Activated CD4-positive, alpha-beta T cell treated with anti-CD3 and anti-CD28 coated beads for 4 hours (primary cell): ENCODE results near the gene DNAJB1.
"Not testable (repeated sequence)": the region's sequence is repeated elsewhere in the genome, so short reads cannot be mapped to it uniquely, and the experiment has no call there.

Source experiments
- DNase-seq, 2 donors: peaks; one replicate each; pipeline ENCODE4 v3.0.0-alpha.2; 2020

The DNAJB1 gene

DNA sequence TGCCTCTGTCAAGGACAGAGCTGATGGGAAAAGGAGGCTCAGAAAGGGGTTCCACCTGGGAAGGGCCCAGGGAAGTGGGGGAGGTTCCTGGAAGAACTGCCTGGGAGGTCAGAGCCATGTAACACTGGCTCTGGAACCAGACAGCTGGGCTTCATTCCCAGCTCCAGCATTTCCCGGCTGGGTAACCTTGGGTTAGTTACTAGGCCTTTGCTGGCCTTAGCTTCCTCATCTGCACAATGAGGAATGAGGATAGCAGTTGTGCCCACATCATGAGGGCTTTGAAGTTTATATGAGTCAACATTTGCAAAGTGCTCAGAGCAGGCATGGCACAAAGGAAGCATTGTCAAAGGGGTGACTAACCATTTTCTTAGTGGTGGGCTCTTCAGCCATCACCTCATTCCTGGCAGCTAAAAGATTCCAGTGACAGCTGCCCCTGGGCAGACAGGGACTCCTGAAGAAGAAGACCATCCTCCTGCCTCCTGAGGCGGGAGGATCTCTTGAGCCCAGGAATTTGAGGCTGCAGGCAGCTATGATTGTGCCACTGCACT lies 1.7 kb upstream of the DNAJB1 start:
- no peak for DNase-seq

DNA sequence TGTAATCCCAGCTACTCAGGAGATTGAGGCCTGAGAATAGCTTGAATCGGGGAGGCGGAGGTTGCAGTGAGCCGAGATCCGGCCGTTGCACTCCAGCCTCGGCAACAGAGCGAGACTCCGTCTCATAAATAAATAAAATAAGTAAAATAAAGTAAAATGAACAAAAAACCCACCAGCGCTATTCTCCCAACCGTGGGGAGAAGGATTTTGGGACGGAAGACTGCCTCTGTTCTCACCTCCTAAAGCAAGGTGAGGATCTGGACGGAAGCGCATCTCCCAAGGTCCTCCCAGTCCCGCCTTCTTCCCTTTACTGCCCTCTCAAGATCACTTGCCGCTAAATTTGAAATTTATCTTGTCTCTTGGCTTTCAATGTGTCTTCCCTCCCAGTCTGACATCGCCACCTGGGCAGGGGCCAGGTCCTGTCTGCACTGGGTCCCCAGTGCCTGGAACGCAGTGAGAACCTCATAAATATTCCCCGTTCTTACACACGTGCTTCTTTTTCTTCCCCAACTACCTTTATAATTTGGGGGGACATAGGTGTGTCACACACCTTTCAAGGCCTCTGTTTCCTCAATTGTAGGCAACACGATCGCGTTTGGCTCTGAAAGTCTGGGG lies 1.2 kb upstream of the DNAJB1 start:
- no peak for DNase-seq

GRCh38 chr19:14517446-14517839 lies 754 bp downstream of the DNAJB1 start:
- no peak for DNase-seq

DNA sequence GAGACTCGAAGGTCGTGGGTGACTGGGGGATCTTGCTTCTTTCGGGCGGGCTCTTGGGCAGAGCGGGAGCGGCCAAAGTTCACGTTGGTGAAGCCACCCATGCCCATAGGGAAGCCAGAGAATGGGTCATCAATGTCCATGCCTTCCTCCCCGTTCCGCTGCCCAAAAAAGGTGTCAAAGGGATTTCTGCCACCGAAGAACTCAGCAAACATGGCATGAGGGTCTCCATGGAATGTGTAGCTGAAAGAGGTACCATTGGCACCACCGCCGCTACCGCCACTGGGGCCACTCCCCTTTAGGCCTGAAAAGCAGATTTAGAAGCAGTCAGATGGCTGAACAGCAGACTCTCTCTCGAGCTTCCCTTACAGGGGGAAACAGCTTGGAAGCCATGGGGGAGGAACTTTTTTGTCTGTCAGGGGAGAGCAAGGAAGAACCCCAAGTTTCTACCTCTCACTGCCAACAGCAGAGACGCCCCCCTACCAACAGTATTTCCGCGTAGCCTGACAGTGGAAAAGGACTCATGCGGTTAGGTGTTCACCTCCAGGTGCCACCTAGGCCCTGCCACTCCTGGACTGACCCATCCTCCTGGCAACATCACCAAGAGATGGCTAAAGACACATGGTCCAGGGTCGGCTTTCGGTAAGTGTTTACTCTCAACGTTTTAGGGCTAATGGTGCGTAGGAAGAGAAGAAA lies 1.3 kb downstream of the DNAJB1 start:
- DNase-seq: no peak

DNA sequence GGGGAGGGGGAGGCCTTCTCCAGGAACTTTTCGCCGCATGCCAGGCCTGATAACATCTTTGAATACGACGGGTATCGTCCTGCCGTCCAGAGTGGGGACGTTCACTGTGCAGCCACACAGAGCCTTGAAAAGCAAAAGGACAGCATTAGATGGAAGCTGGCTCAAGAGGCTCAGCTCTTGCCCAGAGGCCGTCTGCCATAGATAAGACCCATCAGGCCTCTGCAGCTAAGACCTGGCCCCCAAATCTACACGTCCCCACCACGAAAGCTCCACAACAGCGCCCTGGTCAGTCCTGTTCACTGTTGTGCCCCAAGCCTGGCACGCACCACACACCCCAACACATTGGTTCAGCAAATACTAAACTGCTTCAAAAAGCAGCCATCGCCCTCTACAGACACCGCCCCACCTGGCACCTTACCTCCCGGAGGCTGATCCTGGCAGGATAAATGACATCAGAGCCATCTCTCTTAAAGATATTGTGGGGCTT lies 2.1 kb downstream of the DNAJB1 start:
- no peak for DNase-seq

DNA sequence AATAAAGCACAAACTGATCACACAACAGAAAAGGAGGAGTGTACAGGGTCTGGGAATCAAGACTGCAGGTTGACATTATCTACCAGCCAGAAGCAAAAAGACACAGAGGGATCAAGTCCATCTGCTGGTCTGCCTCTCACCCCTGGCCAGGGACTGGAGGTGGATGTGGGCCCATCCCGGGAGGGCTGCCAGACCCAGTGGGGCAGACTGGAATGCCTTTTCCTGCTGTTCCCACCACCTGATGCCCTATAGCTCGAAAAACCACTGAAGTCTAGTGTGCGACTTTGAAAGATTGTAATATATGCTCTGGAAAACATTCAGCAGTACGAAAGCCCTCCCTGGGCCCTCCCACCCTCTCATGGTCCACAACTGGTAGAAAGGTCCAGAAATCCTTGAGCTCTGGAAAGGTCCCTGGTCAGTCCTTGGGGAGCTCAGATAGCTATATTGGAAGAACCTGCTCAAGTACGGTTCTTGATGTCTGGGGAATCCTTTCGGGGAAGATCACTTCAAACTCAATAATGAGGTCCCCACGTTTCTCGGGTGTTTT lies 2.6 kb downstream of the DNAJB1 start:
- DNase-seq: no peak

- DNase-seq: no peak
Measured at GRCh38 chr19:14514215-14514863, 3.9 kb downstream of the DNAJB1 start.

DNA sequence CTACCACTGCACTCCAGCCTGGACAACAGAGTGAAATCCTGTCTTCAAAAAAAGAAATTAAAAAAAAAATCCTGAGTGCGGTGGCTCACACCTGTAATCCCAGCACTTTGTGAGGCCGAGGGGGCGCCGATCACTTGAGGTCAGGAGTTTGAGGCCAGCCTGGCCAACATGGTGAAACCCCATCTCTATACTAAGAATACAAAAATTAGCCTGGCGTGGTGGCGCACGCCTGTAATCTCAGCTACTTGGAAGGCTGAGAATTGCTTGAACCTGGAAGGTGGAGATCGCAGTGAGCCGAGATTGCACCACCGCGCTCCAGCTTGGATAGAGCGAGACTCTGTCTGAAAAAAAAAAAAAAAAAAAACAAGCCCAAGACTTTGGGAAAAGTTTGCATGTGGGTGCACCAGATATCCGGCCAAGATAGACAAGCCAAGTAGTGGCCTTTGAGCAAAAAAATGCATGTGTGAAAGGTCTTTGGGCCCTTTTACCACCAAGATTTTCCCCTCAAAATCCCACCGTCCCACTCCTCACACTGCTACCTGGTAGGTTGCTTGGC lies 5.7 kb downstream of the DNAJB1 start:
- no peak for DNase-seq

DNA sequence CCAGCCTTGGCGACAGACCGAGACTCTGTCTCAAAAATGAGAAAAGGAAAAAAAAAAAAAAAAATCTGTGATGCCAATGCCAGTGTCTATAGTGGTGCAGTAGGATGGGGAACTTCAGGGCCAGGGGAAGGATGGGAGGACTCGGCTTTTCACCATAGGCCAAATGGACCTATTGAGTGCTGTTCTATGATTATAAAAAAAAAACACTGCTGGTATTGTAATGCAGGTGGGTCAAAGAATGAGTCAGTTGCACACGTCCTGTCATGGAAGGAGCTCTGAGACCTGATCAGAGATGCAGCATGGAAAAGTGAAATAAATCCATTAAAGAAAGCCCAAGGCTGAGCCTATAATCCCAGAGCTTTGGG lies 7.0 kb downstream of the DNAJB1 start:
- no peak for DNase-seq

- no peak for DNase-seq
Measured at GRCh38 chr19:14510311-14511228, 7.6 kb downstream of the DNAJB1 start.

GRCh38 chr19:14507704-14508542 lies 10.3 kb downstream of the DNAJB1 start:
- DNase-seq: no peak

DNA sequence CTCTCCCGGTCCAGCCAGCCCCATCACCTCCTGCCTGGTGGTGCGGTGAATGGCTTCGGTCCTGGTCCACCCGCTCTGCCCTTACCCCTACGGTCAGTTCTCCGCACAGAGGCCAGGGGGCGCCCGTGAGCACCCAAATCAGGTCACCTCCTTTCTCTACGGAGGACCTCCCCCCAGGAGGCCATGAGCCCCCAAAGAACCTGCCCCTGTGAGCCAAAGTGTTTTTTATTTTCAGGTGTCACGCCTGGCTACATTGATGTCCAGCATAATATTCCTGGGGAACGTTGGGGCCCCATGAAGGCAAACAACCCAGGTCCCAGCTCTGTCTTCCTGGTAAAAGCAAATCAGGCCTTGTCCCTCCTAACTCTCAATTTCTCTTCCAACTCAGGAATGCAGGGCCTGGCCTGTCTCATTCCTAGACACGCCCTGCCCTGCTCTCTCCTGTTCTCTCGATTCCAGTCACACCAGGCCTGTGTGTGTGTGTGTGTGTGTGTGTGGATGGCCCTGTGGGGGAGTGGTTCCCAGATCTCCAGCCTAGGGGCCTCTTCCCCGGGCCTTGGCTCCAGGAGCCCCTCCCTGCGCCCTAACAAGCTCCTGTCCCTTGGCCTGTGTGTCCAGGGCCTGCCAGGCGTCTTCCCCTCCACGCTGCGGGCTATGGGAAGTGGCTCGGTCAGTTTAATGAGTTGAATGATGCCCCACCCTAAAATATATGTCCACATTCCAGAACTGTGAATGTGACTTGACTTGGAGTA lies 12.5 kb downstream of the DNAJB1 start:
- peak; percentile 59 to 73 for DNase-seq

DNA sequence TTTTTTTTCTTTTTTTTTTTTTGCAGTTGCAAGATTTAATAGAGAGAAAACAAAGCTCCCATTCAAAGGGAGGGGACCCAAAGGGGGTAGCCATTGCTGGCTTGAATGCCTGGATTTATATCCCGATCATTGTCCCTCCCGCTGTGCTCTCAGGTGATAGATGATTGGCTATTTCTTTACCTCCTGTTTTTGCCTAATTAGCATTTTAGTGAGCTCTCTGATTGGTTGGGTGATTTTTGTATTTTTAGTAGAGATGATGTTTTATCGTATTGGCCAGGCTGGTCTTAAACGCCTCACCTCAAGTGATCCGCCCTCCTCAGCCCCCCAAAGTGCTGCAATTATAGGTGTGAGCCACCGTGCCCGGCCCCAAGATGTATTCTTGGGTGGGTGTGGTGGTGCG lies 13.6 kb downstream of the DNAJB1 start:
- DNase-seq: not testable (repeated sequence)

DNA sequence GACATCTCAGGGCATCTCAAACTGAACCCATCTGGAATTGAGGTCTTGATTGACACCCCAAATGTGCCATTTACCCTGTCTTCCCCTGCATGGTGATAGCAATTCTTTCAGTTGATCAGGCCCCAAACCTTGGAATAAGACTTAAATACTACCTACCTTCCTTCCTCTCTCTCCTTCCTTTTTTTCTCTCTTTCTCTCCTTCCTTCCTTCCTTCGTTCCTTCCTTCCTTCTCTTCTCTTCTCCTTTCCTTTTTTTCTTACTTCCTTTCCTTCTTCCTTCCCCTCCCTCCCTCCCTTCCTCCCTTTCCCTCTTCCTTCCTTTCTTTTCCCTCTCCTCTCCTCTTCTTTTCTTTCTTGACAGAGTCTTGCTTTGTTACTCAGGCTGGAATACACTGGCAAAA lies 14.9 kb downstream of the DNAJB1 start:
- no peak for DNase-seq

- DNase-seq: no peak
Measured at GRCh38 chr19:14502334-14503092, 15.7 kb downstream of the DNAJB1 start.

DNA sequence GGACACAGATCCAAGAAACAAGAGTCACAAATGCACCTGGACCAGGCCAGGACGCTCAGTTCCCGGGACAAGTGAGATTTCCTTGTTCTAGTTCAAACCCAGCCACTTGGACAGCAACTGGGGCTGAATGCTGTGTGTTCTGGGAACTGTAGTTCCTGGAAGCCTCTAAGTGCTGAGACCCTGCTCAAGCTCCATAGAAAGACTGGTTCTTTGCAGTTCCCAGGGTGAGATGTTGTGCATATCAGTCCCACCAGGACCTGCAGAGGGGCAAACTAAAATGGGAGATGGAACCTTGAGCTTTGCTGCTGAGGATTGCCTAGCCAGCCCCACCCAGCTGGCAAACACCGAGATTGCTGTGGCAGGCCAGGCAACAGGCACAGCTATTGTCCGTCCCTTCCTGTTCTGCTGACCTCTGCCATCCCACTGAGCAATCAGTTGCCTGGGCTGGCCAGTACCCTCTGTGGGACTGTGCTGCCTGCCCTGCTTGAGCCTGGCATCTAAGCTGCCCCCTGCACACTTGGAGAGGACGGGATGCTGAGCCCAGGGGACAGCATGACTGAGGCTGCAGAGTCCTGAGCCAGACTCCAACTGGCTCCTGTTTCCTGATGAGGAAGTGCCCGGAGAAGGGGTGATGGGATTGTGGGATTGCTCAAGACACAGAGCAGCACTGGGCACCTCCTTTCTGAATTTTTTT lies 20.8 kb downstream of the DNAJB1 start:
- DNase-seq: no peak

- DNase-seq: no peak
Measured at GRCh38 chr19:14496834-14497227, 21.4 kb downstream of the DNAJB1 start.

DNA sequence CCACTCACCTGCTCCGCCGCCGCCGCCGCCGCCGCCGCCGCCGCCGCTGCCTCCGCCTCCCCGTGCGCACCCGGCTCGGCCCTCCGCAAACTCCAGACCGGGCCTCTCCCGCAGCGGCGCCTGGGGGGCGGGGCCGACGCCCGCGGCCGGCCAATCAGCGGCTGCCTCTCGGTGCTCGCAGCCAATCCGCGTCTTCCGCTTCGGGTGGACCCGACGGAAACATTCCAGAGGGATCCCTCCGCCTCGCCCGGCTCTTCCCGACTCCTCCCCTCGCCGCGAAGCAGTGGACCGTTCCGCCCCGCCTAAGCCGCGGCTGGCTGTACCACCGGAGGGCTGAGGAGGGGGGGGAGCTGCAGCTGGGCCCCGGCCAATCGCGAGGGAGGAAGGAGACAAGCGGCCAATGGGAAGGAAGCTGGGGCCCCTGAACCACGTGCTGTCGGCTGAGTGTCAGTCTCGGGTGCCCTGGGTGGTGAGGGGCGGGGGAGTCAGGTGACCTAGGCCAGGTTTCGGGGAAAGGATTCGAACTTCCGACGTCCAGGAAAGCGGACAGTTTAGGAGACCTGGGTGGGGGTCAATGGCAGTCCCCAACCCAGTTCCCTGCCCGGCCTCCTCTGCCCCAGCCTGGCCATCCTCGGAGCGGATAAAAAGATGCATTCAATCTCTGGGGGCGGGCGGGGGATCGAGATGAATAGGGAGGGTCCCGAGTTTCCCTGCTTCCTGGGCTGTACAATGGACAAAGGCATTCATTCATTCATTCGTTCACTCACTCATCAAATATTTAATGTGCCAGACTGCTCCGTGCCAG lies 22.0 kb downstream of the DNAJB1 start, which contains the start of gene GIPC1:
Gene GIPC1, minus strand, starts transcription at position 99 of the 805 bp plus-strand sequence. CDS start 13,151 bp downstream, outside the sequence.
- DNase-seq: peak; percentile 76 to 80
